NCI-H526 (cell line): Measurements from ENCODE around the gene TMEM271.
"Not testable (repeated sequence)": the region's sequence is repeated elsewhere in the genome, so short reads cannot be mapped to it uniquely, and the experiment has no call there.

ENCODE experiments used
- DNase-seq, 2 experiments: peaks; one replicate each; lab custom pipeline; 2025; lab: John Stamatoyannopoulos, UW

The TMEM271 gene

GRCh38 chr4:561426-561825 is 14.7 kb downstream of the TMEM271 start:
- DNase-seq = no peak

- DNase-seq = peak in 1 of 2 experiments; percentile 30
Measured at GRCh38 chr4:560731-561291, 15.3 kb downstream of the TMEM271 start.

- no peak for DNase-seq
Measured at GRCh38 chr4:560061-560460, 16.0 kb downstream of the TMEM271 start.

GRCh38 chr4:555566-556275 is 20.4 kb downstream of the TMEM271 start:
- DNase-seq = no peak

- not testable (repeated sequence) for DNase-seq
Measured at GRCh38 chr4:554793-555320, 21.2 kb downstream of the TMEM271 start.

- no peak for DNase-seq
Measured at GRCh38 chr4:552019-552418, 24.1 kb downstream of the TMEM271 start.

GRCh38 chr4:550268-550667 is 25.8 kb downstream of the TMEM271 start:
- not testable (repeated sequence) for DNase-seq

GRCh38 chr4:548976-549375 is 27.1 kb downstream of the TMEM271 start:
- no peak for DNase-seq

- DNase-seq = no peak
Measured at GRCh38 chr4:545612-546011, 30.5 kb downstream of the TMEM271 start.

GRCh38 chr4:544386-545105 is 31.5 kb downstream of the TMEM271 start:
- no peak for DNase-seq

- DNase-seq = no peak
Measured at GRCh38 chr4:541271-541670, 34.8 kb downstream of the TMEM271 start.

GRCh38 chr4:538542-539142 is 37.5 kb downstream of the TMEM271 start:
- no peak for DNase-seq

GRCh38 chr4:537436-538264 is 38.4 kb downstream of the TMEM271 start:
- no peak for DNase-seq

GRCh38 chr4:536351-536972 is 39.6 kb downstream of the TMEM271 start:
- DNase-seq = no peak

GRCh38 chr4:535924-536281 is 40.2 kb downstream of the TMEM271 start:
- DNase-seq = no peak

GRCh38 chr4:535181-535923 is 40.7 kb downstream of the TMEM271 start:
- DNase-seq = no peak

GRCh38 chr4:534576-535151 is 41.4 kb downstream of the TMEM271 start:
- DNase-seq = no peak

- no peak for DNase-seq
Measured at GRCh38 chr4:534101-534575, 42.0 kb downstream of the TMEM271 start.

GRCh38 chr4:533318-534100 is 42.6 kb downstream of the TMEM271 start:
- DNase-seq = no peak
